Kidney glomerular epithelial cell (primary cell): ENCODE measurements around the gene P2RX7.
"Not testable (repeated sequence)": the region's sequence is repeated elsewhere in the genome, so short reads cannot be mapped to it uniquely, and the experiment has no call there.

Experiments
- DNase-seq: peaks from one replicate; lab custom pipeline; 2025; lab: John Stamatoyannopoulos, UW

The P2RX7 gene

GRCh38 chr12:121170611-121171260 lies 38.1 kb downstream of the P2RX7 start:
- DNase-seq, result peak; percentile 46

- DNase-seq, result no peak
Observed at GRCh38 chr12:121172145-121172544, 39.5 kb downstream of the P2RX7 start.

- DNase-seq, result no peak
Observed at GRCh38 chr12:121175383-121176119, 42.9 kb downstream of the P2RX7 start.

GRCh38 chr12:121176826-121177529 lies 44.3 kb downstream of the P2RX7 start:
- DNase-seq, result no peak

- no peak for DNase-seq
Observed at GRCh38 chr12:121181181-121181580, 48.5 kb downstream of the P2RX7 start.

GRCh38 chr12:121182222-121182893 lies 49.7 kb downstream of the P2RX7 start:
- DNase-seq, result no peak

- DNase-seq, result no peak
Observed at GRCh38 chr12:121184425-121184824, 51.7 kb downstream of the P2RX7 start.

GRCh38 chr12:121184984-121185889 lies 52.6 kb downstream of the P2RX7 start:
- DNase-seq, result no peak

GRCh38 chr12:121186826-121187225 lies 54.1 kb downstream of the P2RX7 start:
- no peak for DNase-seq

GRCh38 chr12:121187501-121187900 lies 54.8 kb downstream of the P2RX7 start:
- DNase-seq, result no peak

- no peak for DNase-seq
Observed at GRCh38 chr12:121188227-121188626, 55.6 kb downstream of the P2RX7 start.

- DNase-seq, result peak; percentile 66
Observed at GRCh38 chr12:121189131-121189530, 56.5 kb downstream of the P2RX7 start.

GRCh38 chr12:121189619-121190155 lies 57.0 kb downstream of the P2RX7 start:
- DNase-seq, result no peak

- DNase-seq, result peak; percentile 92
Observed at GRCh38 chr12:121190523-121191031, 57.9 kb downstream of the P2RX7 start.

- no peak for DNase-seq
Observed at GRCh38 chr12:121191151-121191550, 58.5 kb downstream of the P2RX7 start.

GRCh38 chr12:121196902-121197301 lies 64.2 kb downstream of the P2RX7 start:
- no peak for DNase-seq

- DNase-seq, result no peak
Observed at GRCh38 chr12:121198949-121199348, 66.3 kb downstream of the P2RX7 start.

GRCh38 chr12:121201140-121201539 lies 68.5 kb downstream of the P2RX7 start:
- not testable (repeated sequence) for DNase-seq

GRCh38 chr12:121202407-121203355 lies 70.0 kb downstream of the P2RX7 start:
- DNase-seq, result no peak

GRCh38 chr12:121203482-121203881 lies 70.8 kb downstream of the P2RX7 start:
- no peak for DNase-seq
